GM19397 (cell line): Measurements from ENCODE around the gene NARS2.

Experiments used
- ATAC-seq: cut with Tn5 transposase; IDR thresholded peaks from one replicate; pipeline ENCODE4 v1.9.1; 2021; ENCODE audit warnings: mild to moderate bottlenecking, moderate library complexity; ENCODE audit not compliant: unreplicated experiment

The NARS2 gene

DNA sequence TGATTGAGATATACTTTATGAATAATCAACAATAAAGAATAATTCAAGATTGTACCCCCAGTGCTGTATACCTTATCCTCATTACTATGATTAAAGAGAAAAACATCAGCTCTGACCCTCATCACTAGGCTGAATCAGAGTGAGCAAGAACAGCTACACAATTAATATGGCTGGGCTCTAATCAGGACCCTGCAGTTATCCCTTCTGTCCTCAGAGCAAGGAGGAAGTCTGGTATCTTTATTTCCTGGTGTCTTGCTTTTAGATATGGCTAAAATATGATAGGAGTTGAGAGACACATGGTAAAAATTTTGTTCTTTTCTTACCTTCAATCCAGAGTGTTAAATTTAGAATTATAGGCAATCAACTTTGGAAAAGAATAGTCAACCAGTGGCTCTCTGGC lies 128.5 kb downstream of the NARS2 start:
- ATAC-seq, result no peak

DNA sequence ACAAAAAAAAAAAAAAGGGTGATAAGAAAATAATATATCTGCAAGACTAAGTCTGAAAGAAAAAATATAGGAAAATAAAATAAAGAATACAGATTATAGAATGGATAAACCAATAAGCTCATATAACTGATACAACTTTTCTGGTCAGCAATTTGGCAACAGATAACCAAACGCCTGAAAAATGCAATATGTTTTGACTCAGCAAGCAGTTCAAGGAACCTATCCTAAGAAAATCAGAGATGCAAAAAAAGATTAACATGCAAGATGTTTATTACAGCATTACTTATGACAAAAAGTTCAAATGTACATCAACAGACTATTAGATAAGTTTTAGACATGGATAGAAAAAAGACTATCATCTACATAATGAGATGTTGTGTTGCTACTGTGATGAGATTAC lies 129.9 kb downstream of the NARS2 start:
- ATAC-seq, result no peak

DNA sequence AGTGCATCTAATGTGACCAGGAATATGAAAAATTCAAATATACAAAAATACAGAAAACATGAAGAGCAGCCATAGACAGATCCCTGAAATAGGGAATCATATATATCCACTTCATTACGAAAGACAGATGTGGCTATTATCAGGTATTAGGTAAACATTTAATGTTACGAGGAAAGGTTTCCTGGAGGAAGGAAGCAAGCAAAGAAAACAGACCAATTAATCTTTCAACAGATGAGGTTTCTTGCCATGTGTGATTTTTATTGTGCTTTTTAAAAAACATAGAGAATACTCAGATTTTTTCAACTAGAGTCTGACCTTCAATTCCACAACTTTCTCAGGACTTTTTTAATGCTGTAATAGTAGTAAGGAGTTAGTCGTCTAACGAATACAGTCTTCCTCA lies 132.7 kb downstream of the NARS2 start:
- ATAC-seq, result no peak

DNA sequence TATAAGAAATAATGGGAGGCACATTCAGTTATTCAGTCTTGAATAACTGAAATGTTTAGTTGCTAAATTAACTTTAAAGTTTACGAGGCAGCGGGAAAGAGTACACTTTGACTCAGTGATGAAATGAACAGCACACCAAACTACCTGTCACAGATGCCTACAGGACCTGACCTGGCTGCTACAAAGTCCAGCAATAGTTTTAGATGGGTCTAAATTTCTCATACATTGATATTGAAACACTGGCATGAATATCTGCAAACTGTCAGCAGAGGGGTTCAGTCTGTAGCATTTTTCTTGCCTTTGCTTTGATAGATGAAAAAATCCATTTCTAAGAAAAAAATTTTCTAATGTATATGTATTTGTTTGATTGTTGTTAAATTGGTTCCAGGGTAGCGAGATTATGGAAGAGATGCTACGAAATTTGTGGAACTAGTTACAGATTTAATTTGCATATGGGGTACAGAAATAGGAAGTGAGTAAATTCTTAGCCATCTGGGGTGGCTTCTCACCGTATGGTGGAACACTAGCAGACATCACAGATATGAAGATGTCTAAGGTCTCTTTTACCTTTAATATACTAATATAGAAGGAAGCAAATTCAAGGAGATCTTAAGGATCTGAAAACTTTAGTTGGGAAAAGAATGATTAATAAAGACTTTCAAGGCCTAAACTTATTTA lies 136.2 kb downstream of the NARS2 start:
- ATAC-seq, result peak; percentile 48

DNA sequence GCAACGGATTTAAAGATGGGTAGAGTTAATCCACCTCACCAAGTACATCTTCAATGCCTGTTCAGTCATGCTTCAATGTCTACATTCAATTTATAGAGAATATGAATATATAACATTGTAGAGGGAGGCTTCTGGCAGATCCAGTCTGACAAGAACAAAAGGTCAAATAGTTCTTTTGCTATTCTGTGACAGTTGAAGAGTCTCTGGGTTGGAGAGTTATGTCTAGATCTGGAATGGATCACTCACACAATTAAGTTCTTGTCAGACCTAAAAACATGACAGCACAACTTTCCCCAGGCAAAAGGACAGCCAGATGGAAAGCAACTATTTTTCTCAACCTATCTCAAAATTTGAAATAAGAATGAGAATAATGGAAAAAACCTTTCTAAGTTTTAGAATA lies 141.7 kb downstream of the NARS2 start:
- ATAC-seq, result no peak

DNA sequence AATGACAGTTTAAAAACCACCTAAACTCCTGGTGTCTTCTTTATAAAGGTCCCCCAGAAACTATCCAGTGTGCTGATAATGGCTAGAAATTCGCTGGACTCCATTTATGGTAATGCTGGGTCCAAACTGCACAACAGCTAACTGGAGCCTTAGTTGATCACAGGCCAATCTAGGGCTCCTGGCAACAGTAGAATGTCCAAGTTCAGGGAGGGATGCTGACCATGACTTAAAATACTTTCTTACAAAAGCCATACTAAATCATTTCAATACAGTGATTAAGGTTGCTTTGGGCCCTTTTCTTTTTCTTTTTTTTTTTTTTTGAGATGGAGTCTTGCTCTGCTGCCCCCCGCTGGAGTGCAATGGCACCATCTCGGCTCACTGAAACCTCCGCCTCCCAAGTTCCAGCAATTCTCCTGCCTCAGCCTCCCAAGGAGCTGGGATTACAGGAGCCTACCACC lies 142.6 kb downstream of the NARS2 start:
- ATAC-seq, result no peak

DNA sequence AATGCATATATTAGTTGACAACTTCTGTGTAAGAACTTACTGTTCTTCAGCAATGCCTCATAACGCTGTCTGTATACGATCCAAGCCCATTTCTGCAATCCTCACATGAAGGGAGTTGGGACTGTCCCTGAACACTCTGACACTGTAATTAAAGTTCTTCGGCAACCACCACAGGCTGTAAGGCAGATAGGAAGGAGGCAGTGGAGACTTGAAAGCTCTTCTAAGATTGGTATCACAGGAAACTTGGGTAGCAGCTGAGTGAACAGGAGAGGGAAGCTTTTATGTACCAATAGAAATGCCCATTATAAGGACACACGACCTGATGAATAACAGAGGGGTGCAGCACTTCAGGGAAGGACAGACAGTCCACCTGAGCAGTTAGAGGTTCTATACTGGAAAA lies 145.0 kb downstream of the NARS2 start:
- no peak for ATAC-seq

DNA sequence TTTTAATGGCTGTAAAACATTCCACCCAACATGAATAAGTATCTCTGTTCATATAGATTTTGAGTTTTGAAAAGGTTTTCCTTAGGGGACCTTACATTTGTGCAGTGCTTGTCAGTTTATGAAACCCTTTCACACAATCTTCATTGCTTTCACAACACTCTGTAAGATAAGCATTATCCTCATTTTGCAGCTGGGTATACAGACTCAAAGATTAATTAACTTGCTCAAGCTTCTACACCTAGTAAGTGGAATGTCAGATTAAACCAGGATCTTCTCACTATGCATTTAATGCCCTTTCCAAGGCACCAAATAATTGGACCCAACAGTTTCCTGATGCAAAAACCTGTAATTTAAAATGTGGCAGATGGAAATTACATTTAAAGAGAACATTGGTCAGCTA lies 145.5 kb downstream of the NARS2 start:
- no peak for ATAC-seq

DNA sequence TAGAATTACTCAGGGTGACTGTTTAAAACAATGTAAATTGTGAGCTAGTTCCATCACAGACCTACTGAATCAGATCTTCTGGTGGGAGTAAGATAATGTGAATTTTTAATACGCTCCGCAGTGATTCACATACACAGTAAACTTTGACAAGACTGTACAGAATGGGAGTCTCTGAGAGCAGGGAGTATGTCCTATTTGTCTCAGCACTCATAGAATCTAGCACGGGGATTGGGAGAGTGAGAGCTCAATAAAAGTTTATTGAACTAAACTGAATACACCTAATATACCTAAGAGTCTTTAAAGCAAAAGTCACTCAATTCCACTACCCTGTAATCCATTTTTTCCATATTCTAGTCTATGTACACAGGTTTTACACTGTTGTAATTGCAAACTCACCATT lies 145.9 kb downstream of the NARS2 start:
- no peak for ATAC-seq

DNA sequence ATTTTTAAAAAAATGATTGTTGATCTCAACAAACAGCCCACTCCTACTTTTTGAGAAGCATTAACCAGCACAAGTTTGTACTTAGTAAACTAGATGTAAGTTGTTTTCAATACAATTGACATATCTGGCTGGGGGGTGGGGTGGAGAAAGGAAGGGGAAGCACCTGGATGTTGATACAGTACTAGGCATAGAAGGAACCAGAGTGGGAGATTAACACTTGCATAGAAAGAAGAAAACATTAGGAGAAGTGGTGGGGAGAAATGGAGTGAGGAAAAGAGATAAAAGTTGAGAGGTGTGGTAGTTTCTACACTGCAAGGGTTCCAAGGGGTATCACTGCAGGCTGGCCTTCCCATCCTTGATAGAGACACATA lies 146.4 kb downstream of the NARS2 start:
- ATAC-seq, result no peak

DNA sequence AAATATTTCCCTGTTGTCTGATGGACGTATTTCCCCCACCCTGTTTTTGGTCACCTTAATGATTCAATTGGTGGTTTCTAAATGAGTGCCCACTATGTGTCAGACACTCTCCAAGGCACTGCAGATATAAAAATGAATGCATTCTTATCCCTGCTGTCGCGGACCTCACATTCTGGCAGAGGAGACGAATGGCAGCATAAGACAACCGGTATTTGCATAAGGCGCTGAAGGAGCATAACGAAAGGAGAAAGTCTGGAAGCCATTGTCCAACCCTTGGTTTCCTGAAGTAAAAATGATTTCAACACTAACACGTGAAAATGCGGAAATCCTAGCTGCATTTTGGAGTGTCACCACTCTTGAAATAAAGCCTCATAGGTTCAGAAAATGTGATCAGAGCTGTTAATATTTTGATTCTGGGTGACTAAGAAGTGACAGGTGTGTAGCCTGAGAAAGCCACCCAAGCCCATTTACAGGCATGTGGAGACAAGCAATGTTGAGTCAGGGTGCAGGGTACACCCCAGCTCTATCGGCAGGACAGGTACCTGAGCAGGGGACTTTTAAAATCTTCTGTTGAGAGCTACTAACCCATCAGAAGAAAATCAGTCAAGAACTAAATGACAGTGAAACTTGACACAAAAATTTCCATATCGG lies 146.9 kb downstream of the NARS2 start:
- ATAC-seq, result no peak

DNA sequence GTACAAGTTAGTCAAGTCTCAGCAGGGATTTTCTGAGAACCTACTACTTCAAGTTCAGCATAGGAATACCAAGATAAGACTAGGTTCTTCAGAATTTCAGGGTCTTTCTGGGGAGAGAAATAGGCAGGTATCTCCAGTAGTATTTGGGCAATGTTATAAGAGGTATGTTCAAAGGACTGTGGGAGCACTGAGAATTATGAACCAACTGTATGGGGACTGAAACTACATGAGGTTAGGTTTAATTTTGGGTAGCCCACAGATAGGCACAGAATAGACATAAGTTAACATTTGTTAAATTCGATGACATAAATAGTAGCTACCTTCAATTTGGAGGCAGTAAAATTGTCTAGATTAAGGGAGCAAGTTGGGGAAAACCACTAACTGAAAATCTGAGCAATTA lies 147.8 kb downstream of the NARS2 start:
- ATAC-seq, result no peak

DNA sequence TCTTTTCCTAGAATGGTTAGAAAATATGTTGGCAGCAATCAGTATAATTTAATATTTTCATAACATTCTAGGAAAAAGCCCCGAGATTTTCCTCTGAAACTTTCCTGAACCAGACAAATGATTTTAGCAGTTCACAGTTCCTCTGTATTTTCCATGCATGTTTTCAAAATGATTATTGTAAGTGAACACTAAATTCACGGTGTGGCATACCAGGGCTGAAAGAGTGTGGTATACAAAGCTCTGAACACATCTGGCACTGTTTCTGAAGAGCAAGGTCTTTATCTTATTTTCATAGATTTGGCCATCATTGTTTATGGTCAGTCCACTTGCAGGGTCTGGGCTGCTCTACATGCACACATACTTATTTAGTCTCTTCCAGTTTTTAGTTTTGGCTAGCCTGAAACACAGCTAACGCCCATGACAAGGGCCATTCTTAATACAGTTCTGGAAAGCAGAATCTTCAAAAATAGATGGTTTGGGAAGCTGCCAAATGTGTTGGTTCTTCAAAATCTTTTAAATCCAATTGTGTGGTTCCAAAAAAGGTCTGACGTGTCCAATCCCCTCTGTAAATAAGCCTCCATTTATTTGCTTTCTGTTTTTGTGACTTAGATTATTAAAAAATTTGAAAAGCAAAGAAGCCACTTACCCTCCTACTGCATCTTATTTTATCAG lies 149.1 kb downstream of the NARS2 start:
- no peak for ATAC-seq

DNA sequence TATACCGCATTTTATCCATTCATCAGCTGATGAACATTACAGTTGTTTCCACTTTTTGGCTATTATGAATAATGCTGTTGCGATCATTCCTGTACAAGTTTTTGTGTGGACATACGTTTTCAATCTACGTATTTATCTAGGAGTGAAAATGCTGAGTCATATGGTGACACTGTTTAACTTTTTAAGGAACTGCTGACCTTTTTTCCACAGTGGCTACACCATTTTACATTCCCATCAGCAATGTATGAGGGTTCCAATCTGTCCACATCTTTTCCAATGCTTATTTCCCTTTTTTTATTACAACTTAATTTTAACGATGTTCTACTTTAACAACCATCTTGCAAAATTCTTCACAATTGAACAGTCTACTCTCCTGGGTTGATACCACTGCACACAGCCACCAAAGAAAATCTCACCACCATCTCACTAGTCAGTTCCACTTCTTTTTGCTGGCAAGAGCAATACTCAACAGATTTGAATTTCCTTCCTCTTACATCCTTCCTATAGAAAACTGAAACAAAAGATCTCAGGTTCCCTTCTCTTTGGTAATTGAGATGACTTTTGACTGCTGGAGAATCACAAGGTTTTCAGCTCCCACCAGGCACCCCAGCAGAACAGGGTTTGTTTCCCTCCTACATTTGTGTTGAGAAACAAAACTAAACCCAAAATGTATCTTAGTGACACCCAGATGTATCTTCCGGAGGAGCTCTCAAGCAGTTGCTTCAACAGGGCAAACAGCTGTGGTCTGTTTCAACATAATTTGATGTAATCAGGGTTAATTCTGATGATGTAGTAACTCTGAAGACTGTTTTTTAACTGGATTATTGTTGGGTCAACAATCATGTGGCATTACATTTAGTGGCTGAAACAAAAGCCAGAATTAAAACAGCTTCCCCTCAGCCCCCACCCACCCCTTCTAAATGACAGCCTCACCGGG lies 150.1 kb downstream of the NARS2 start:
- ATAC-seq, result no peak

DNA sequence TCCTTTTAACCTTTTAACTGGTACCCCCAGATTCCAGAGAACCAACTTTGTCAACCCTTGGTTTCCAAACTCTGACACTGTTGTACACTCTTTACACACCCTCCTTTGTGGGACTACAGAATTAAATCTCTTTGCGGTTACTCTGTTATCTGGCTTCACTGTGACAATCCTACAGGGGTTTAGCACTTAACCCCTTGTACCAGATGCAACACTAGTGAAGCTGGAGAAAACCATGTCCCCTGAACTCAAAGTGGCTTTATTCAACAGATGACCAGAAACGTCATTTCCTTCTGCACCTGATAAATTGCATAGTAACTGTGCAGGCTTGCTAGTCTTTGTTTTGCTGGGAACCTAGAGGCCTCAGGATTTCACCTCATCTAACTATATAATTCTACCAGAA lies 151.4 kb downstream of the NARS2 start:
- no peak for ATAC-seq

DNA sequence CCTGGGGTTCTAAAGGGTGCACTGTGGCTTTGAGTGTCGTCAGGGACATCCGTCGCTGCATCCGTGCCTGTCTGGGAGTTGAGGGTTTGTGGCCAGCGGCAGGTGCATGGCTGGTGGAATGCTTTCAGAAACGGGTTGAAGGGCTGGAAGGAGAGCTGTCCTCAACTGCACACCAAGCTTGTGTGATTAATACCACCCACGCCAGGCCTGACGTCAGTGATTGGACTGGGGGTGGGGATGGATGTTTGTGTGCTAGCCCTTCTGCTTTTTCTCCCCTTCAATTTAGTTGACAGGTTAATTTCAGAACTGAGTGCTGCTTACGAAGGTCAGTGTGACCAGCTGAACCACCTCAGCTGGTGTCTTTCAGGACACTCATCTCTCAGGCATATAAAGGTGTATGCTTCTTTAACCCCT lies 153.9 kb downstream of the NARS2 start:
- ATAC-seq, result no peak

DNA sequence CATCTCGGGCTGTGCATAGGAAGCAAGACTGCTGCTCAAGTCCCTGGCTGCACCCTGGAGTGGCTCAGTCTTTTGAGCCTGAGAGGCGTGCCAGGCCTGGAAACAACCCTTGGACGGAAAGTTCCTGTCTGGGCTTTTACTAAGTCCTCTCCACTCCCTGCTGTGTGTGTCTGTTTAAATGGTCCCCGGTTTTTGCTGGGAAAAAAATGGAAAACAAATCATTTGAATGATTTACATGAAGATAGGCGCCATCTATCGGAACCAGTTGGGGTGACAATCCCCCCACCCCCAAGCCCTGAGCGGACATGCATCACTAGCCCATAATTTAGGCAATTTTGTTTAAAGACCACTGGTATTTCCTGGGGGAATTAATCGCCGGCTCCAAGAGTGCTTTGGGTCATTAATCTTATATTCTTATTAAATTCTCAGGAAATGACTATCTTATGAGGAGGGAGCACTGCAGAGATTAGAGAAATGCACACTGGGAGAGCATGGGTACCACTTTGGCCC lies 154.4 kb downstream of the NARS2 start:
- no peak for ATAC-seq

DNA sequence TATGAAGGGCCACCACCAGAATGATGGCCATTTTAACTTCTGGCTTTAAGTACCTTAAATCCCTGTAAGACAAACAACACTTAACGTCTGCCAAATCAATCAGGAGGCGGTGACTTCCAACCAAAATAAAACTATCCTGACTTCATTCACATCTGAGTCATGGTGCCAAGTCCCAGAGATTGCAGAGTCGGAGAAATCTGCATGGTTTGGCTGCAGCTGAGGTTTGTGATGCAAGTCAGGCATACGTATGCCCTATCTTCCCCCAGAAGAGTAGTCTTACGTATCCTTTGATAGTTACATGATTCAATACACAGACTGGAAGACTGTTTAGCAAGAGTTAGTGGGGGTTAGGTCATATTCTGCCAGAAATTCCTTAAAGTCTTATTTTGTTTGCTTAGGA lies 155.3 kb downstream of the NARS2 start:
- ATAC-seq, result no peak

DNA sequence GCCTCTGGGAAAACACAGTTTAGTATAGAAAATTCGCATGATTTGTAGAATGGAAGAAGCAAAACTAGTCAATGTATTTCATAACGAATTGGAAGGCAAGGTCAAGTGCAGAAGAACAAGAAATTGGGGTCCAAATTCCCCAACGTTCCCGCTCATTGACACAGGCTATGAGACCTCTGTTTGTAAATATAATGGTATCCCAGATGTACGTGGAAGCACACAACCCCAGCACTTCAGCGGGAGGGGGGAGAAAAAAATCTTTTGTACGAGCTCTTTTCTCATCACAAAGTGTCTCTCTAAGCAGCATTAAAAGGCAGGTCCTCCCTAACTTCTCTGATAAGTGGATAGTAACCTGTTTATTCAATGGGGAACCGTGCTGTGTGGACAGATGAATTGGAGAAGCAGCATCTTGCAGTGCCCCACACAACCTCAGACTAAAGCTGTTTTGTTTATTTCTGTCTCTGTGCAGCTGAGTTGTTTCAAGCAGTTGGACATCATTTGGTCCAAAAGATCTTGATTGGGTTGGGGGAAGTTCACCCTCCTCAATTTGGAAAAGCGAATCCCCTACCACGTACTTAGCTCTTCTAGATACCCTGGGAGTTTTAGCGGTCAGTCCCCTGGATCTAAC lies 156.0 kb downstream of the NARS2 start:
- no peak for ATAC-seq

DNA sequence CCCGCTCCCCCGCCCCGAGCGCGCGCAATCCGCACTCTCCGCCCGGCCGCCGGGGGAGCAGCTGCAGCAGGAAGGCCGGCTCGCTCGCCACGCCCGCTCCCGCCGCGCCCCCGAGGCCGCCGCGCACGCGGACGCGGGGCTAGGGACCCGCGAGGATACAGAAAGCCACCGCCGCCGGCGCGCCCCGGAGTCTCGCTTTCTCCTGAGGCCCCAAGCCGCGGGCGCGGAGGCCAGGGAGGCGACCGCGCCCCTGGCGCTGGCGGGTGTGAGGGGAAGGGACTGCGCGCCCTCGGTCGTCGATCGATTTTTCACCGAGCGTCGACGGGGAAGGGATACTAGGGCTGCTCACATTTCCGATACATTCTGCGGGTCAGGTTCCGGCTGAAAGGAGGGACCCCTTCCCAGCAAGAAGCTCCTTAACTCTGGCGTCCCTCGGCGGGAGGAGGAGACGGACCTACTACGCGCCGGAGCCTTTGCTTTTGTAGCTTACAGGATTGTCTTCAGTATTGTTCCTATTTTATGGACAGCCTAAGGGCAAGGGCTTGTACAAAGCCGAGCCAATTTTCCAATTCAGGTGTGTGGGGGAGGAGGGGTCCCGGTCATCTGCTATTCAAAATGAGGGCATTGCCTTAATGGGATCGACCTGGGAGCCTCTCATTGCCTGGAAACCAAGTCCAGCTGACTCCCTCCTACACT lies 156.6 kb downstream of the NARS2 start:
- ATAC-seq, result peak; percentile 76
